Renal cortical epithelial cell (primary cell): Measurements from ENCODE around the gene TCEAL3. TPM values are rescaled to one million over a fixed set of nuclear protein-coding genes. Genes with fewer than 3 reads are reported as not detected.
A peak's percentile ranks its signal among the peaks of the same experiment; 100 is the strongest.
"Not testable (repeated sequence)": the region's sequence is repeated elsewhere in the genome, so short reads cannot be mapped to it uniquely, and the experiment has no call there.

ENCODE experiments used
- DNase-seq: peaks from one replicate; pipeline ENCODE4 v3.0.0-alpha.2; 2011; ENCODE audit warnings: low read depth
- total RNA-seq: library from RNA; depleted of rRNA; stranded (reverse); fragments of >200 nt; gene quantifications from 2 replicates; pipeline ENCODE4 v1.2.3, GENCODE V29; 2014

TCEAL3 gene
- total RNA-seq, 1 donor from 2014 or later, result 10.4 TPM

- DNase-seq, result no peak
Observed at GRCh38 chrX:103626855-103627254, 19.1 kb downstream of the TCEAL3 start.

- no peak for DNase-seq
Observed at GRCh38 chrX:103628386-103629317, 20.9 kb downstream of the TCEAL3 start, which contains the start of gene TCEAL1. TCEAL1 (plus strand) TSS chrX:103628975; CDS start chrX:103629917, 942 bp downstream.

- peak; percentile 60 for DNase-seq
Observed at GRCh38 chrX:103629318-103630170, 21.8 kb downstream of the TCEAL3 start.

GRCh38 chrX:103630171-103630511 is 22.4 kb downstream of the TCEAL3 start:
- no peak for DNase-seq

GRCh38 chrX:103631145-103631544 is 23.4 kb downstream of the TCEAL3 start:
- DNase-seq, result no peak

- no peak for DNase-seq
Observed at GRCh38 chrX:103635436-103635835, 27.7 kb downstream of the TCEAL3 start.

- DNase-seq, result peak; percentile 47
Observed at GRCh38 chrX:103637604-103638338, 30.0 kb downstream of the TCEAL3 start.

GRCh38 chrX:103638479-103639346 is 30.9 kb downstream of the TCEAL3 start:
- not testable (repeated sequence) for DNase-seq

- peak; percentile 65 for DNase-seq
Observed at GRCh38 chrX:103640401-103641155, 32.8 kb downstream of the TCEAL3 start.

- no peak for DNase-seq
Observed at GRCh38 chrX:103644125-103644524, 36.4 kb downstream of the TCEAL3 start.

- DNase-seq, result no peak
Observed at GRCh38 chrX:103647630-103648029, 39.9 kb downstream of the TCEAL3 start.

- DNase-seq, result no peak
Observed at GRCh38 chrX:103651151-103651773, 43.5 kb downstream of the TCEAL3 start.

- peak; percentile 3 for DNase-seq
Observed at GRCh38 chrX:103655230-103656000, 47.7 kb downstream of the TCEAL3 start.

GRCh38 chrX:103656617-103657016 is 48.9 kb downstream of the TCEAL3 start:
- peak; percentile 85 for DNase-seq

GRCh38 chrX:103657066-103657465 is 49.3 kb downstream of the TCEAL3 start:
- peak; percentile 19 for DNase-seq

GRCh38 chrX:103658681-103659433 is 51.1 kb downstream of the TCEAL3 start:
- DNase-seq, result no peak

GRCh38 chrX:103659460-103659859 is 51.7 kb downstream of the TCEAL3 start:
- DNase-seq, result not testable (repeated sequence)
